Measurements from ENCODE around the gene FXR2.

GRCh38 chr17:7593296-7593695 lies 21.4 kb downstream of the FXR2 start:
- TF ChIP-seq ZBTB10 (tag by site-specific recombination; IDR thresholded peaks at IDR 0.05), result no peak
- TF ChIP-seq CTCF (tag by site-specific recombination; IDR thresholded peaks at IDR 0.05), result no peak
- no peak for TF ChIP-seq ZNF449 (tag by site-specific recombination; IDR thresholded peaks at IDR 0.05)
- no peak for TF ChIP-seq REST (tag by site-specific recombination; IDR thresholded peaks at IDR 0.05)
- TF ChIP-seq ZNF350 (tag by site-specific recombination; IDR thresholded peaks at IDR 0.05), result no peak
- TF ChIP-seq ZNF544 (tag by site-specific recombination; IDR thresholded peaks at IDR 0.05), result no peak
- no peak for TF ChIP-seq PATZ1 (tag by site-specific recombination; IDR thresholded peaks at IDR 0.05)
- TF ChIP-seq ELK4 (IDR thresholded peaks at IDR 0.05; ENCODE audit: borderline replicate concordance, low read depth, low read length), result no peak
- TF ChIP-seq BCL11B (tag by site-specific recombination; IDR thresholded peaks at IDR 0.05; ENCODE audit: low read depth), result no peak
- TF ChIP-seq ZNF426 (tag by site-specific recombination; IDR thresholded peaks at IDR 0.05), result no peak
- TF ChIP-seq ZNF621 (tag by site-specific recombination; IDR thresholded peaks at IDR 0.05), result no peak
